IPS-18a (cell line): ENCODE data around the gene DYNLT2B.
A peak's percentile ranks its signal among the peaks of the same experiment; 100 is the strongest.

Experiments used
- H3K27ac ChIP-seq: one replicate; pipeline ENCODE4 v1.5.1; 2013; ENCODE audit warnings: low read length
- H3K27me3 ChIP-seq: one replicate; pipeline ENCODE4 v1.6.1; 2013; ENCODE audit warnings: mild to moderate bottlenecking, low read length; ENCODE audit not compliant: control insufficient read depth, insufficient read depth
- H3K36me3 ChIP-seq: one replicate; pipeline ENCODE4 v1.6.1; 2013; ENCODE audit warnings: low read depth, low read length; ENCODE audit not compliant: control insufficient read depth
- H3K4me1 ChIP-seq: one replicate; pipeline ENCODE4 v1.6.1; 2013; ENCODE audit warnings: low read depth, low read length; ENCODE audit not compliant: control insufficient read depth
- H3K4me3 ChIP-seq: one replicate; pipeline ENCODE4 v1.5.1; 2013; ENCODE audit warnings: low read length
- H3K9ac ChIP-seq: one replicate; pipeline ENCODE4 v1.6.1; 2013; ENCODE audit warnings: mild to moderate bottlenecking, low read length, moderate library complexity
- H3K9me3 ChIP-seq: one replicate; pipeline ENCODE4 v1.6.1; 2013; ENCODE audit warnings: low read depth, low read length; ENCODE audit not compliant: control insufficient read depth

Gene DYNLT2B

DNA sequence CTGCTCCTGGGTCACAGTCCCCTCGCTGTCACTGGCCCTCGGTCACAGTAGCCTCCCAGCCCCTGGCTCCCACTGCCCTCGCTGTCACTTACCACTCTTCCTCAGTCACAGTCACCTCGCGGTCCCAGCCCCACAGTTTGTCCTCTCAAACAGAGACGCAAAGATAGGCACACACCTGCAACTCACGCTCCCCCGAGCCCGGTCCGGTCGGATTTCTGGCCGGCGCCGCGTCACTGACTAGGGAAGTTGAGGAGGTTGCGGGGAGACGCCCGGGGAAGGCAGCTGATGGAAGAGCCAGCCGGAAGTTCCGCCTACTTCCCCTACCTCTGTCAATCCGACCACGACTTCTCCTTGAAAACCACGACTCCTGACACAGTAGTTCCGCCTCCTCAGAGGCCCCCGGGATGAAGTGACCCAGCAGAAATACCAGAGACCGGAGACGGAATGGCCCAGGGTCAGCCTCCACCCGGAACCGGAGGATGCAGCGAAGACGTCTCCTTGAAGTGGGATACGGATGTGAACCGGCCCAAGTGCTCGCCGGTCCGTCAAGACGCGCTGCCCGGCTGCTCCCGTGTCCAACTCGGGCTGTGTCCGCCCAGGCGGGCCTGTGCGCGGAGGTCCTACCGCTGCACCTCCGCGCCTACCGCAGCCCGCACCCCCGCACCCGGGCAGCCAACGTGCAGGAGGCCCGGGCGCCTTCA is 30.4 kb downstream of the DYNLT2B start, which contains the start of gene PCYT1A:
Gene PCYT1A, minus strand, starts transcription at position 287 of the 701 bp plus-strand sequence. CDS start 17,195 bp downstream, outside the sequence.
- Histone ChIP-seq H3K9me3 (no peaks in the 10 kb centered on the region), H3K27me3 (no peaks in the 10 kb centered on the region), H3K4me1 (peaks cover 7% of the 10 kb centered on the region), H3K36me3 (no peaks in the 10 kb centered on the region), H3K4me3 (peak within 1 kb of the TSS; percentile 92), H3K27ac (peak within 1 kb of the TSS; percentile 82), H3K9ac (peak within 1 kb of the TSS; percentile 93)

DNA sequence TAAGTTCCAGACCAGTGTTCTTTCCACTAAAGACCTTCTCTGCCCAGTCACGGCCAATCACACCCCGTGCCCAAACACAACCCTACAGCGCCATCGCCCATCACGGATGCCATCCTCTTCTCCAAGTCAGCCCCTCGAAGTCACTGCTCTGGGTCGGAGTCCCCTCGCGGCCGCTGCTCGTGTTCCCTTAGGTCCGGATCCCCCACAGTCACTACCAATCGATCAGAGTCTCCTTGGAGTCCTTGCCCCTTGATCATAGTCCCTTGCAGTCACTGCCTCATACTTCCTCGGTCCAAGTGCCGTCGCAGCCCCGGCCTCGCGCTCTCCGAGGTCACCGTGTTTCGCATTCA is 31.0 kb downstream of the DYNLT2B start:
- Histone ChIP-seq H3K36me3 (no peaks in the 10 kb centered on the region), H3K4me3 (peak overlapping the region; percentile 92), H3K4me1 (peaks cover 7% of the 10 kb centered on the region), H3K27ac (peak overlapping the region; percentile 61), H3K9ac (peak overlapping the region; percentile 93), H3K9me3 (no peaks in the 10 kb centered on the region), H3K27me3 (no peaks in the 10 kb centered on the region)

DNA sequence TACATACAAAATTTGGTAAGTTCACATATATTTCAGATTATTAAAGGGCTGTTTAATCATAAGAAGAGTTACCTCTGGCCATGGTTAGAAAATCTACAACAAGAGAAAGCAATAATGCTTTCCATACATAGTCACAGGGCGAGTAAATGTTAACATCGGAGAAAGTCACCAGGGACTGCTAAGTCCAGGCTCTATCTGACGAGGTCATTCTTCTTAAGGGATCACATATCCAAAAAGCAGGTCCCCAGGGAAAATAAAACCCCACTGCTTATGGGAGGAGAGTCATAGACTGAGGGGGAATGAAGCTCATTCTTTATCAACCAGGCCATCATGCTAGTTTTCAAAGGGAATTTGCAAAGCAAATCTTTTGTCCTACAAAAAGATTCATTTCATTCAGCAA is 33.6 kb downstream of the DYNLT2B start:
- Histone ChIP-seq H3K9ac (no peak overlapping the region), H3K36me3 (no peaks in the 10 kb centered on the region), H3K9me3 (no peaks in the 10 kb centered on the region), H3K27ac (no peak overlapping the region), H3K4me3 (no peak overlapping the region), H3K27me3 (no peaks in the 10 kb centered on the region), H3K4me1 (peaks cover 9% of the 10 kb centered on the region)

DNA sequence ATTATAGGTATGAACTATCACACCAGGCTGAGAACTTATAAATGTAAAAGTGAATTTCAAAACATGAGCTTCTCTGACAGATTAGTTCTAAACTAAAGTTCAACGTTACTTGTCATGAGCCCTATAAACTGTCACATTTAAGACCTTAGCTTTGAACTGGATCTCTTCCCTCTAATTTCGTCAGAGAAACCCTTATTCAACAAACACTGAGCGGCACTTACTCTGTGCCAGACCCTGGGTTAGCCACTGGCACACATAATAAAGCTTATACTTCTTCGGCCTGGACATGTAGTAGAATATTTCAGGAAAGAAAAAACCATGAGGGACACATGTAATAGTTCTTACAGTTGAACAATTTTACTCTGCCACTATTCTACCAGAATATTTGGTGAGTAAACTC is 36.1 kb downstream of the DYNLT2B start:
- Histone ChIP-seq H3K4me1 (peaks cover 12% of the 10 kb centered on the region), H3K36me3 (no peaks in the 10 kb centered on the region), H3K27ac (no peak overlapping the region), H3K27me3 (no peaks in the 10 kb centered on the region), H3K9ac (no peak overlapping the region), H3K9me3 (no peaks in the 10 kb centered on the region), H3K4me3 (no peak overlapping the region)

DNA sequence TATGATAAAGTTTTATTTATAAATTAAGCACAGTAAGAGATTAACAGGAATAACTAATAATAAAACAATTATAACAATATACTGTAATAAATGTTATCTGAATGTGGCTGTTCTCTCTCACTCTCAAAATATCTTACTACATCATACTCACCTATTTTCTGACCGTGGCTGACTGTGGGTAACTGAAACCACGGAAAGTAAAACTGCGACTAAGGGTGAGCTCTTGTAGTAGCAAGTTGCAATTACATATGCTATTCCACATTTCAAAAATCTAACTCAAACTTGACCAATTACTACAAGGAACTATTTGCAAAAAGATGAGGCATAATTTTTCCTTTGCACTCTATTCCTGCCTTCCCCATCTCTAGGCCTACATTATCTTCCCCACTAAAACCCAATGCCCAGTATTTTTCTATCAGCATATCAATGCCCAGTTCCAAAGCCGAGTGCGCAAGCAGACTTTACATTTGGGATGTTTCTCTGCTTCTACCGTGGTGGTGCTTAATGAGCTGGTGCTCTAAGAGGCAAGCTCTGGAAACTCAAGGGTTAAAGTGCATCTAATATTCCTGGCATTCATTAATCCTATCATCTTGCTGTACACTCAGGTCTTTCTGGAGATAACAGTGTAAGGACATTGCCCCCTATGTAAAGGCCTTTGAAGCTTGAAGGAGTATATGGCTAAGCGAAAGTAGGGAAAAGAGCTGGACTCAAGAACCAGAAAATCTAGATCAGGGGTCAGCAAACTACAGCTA is 37.2 kb downstream of the DYNLT2B start:
- no peaks in the 10 kb centered on the region for H3K27me3 ChIP-seq
- H3K27ac ChIP-seq: no peak overlapping the region
- no peaks in the 10 kb centered on the region for H3K9me3 ChIP-seq
- no peak overlapping the region for H3K9ac ChIP-seq
- H3K36me3 ChIP-seq: no peaks in the 10 kb centered on the region
- no peak overlapping the region for H3K4me3 ChIP-seq
- peaks cover 9% of the 10 kb centered on the region for H3K4me1 ChIP-seq

DNA sequence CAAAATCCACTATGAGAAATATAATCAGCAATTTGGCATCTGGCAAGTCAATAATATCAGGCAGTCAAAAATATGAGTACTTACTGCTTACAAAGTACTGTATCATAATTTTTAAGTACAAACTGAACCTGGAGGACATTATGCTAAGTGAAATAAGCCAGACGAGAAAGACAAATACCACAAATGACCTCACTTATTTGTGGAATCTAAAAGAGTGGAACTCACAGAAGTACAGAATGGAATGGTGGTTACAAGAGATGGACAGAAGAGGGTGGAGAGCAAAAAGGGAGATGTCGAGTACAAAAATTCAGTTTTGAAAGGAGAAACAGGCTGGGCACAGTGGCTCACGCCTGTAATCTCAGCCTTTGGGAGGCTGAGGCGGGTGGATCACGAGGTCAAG is 42.9 kb downstream of the DYNLT2B start:
- Histone ChIP-seq H3K27ac (no peak overlapping the region), H3K36me3 (no peaks in the 10 kb centered on the region), H3K4me1 (peaks cover 4% of the 10 kb centered on the region), H3K9ac (no peak overlapping the region), H3K9me3 (no peaks in the 10 kb centered on the region), H3K4me3 (no peak overlapping the region), H3K27me3 (no peaks in the 10 kb centered on the region)

DNA sequence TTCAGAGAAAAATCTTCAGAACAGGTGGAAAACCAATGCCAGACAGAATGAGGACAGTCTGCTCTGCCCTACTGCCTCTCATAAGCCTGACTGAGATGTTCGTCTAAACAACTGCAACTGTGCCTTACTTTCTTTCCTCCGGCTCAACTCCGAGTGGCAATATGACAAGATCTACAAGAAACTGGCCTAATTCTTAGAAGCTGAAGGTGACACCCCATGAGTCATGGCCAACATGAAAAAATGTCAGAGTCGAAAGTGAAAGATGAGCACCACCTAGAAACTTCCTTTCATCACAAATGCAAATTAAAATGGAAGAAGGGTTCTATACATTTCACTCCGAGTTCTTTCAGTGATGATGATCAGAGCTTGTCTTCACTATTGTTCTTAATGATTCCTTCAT is 43.5 kb downstream of the DYNLT2B start:
- Histone ChIP-seq H3K9me3 (no peaks in the 10 kb centered on the region), H3K27ac (no peak overlapping the region), H3K36me3 (no peaks in the 10 kb centered on the region), H3K27me3 (no peaks in the 10 kb centered on the region), H3K4me1 (peaks cover 4% of the 10 kb centered on the region), H3K9ac (no peak overlapping the region), H3K4me3 (no peak overlapping the region)

DNA sequence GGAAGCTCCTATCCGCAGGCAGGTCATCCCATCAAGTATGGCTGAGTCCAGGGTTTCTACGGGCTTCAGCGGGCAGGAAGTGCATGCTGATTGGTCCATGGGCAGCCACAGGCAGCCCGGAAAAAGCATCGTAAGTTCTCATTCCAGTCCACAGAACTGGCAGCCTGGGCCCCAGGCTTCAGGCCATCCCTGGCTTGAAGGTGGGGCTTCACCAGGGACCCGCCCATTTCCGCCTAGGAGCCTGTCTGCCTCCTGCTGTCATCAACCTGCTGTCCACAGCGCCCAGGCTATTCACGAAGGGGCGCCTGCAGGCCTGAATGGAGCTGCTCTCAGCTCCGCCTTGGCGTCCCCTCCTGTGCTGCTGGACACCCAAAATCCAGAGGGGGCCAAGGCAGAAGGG is 44.4 kb downstream of the DYNLT2B start:
- Histone ChIP-seq H3K9ac (no peak overlapping the region), H3K9me3 (no peaks in the 10 kb centered on the region), H3K4me1 (no peaks in the 10 kb centered on the region), H3K36me3 (peaks cover 3% of the 10 kb centered on the region), H3K4me3 (no peak overlapping the region), H3K27ac (no peak overlapping the region), H3K27me3 (no peaks in the 10 kb centered on the region)

DNA sequence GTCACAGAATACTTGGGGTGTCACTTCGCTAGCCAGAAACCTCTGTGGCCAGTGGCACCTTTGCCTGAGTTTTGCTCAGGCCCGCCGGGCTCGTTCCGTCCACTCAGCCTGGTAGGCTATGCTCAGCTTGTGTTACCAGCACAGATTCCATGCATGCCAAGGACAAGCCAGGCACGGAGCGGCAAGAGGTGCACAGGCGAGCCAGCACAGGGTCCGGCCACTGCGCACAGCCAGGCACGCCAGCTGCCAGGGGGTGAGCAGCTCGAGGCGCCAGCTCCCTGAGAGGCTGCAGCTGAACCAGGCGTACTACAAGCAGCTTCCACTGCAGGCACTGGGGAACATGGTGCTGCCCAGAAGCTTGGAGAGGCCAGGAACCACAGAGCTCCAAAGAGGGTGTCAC is 45.2 kb downstream of the DYNLT2B start:
- peaks cover 3% of the 10 kb centered on the region for H3K36me3 ChIP-seq
- H3K9ac ChIP-seq: no peak overlapping the region
- no peaks in the 10 kb centered on the region for H3K9me3 ChIP-seq
- H3K27me3 ChIP-seq: no peaks in the 10 kb centered on the region
- no peak overlapping the region for H3K4me3 ChIP-seq
- H3K27ac ChIP-seq: no peak overlapping the region
- peaks cover 4% of the 10 kb centered on the region for H3K4me1 ChIP-seq

DNA sequence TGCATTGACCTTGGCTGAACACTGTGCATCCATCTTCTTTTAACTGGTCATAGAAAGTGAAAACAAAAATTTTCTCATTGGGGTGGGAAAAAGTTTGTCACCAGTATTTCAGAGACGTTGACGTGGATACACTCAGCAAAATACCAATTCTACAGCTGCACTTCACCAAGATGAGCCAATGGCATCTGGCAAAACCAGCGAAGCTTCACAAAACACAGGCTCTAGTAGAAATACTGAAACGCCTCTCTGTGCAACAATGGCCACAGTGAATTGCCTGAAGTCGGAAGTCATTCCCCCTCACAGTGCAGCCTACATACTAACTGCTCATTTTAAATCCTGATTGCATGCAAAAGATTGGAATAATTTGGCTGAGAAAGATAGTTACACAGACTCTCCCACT is 47.5 kb downstream of the DYNLT2B start:
- Histone ChIP-seq H3K27me3 (no peaks in the 10 kb centered on the region), H3K4me1 (peaks cover 4% of the 10 kb centered on the region), H3K4me3 (no peak overlapping the region), H3K27ac (no peak overlapping the region), H3K36me3 (peaks cover 6% of the 10 kb centered on the region), H3K9me3 (no peaks in the 10 kb centered on the region), H3K9ac (no peak overlapping the region)

DNA sequence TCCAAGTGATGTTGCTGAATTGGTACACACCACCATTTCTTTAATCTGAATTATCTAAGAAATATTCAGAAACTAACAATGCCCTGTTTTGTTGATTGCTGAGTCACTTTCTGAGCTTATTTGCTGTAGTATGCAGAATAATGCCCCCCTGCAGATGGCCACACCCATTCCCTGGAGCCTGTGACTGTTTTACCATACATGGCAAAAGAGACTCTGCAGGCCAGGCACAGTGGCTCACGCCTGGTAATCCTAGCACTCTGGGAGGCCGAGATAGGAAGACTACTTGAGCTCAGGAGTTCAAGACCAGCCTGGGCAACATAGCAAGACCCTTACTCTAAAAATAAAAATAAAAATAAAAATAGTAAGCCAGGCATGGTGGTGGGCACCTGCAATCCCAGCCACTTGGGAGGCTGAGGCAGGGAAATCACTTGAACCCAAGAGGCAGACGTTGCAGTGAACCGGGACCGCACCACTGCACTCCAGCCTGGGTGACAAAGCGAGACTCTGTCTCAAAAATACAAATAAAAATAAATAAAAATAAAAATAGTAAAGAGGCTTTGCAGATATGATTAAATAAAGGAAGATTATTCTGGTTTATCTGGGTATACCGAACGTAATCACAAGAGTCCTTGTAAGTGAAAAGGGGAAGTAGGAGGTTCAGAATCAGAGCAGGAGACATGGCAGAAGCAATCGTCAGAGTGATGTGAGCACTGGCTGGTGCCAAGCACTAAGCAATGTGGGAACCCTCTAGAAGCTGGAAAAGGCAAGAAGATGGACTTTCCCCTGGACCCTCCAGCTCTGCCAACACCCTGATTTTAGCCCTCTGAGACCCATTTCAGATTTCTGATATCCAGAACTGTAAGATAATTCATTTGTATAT is 49.5 kb downstream of the DYNLT2B start:
- H3K27ac ChIP-seq: peak overlapping the region; percentile 76
- no peak overlapping the region for H3K4me3 ChIP-seq
- H3K9me3 ChIP-seq: no peaks in the 10 kb centered on the region
- no peaks in the 10 kb centered on the region for H3K27me3 ChIP-seq
- H3K9ac ChIP-seq: peak overlapping the region; percentile 30
- peaks cover 6% of the 10 kb centered on the region for H3K36me3 ChIP-seq
- peaks cover 4% of the 10 kb centered on the region for H3K4me1 ChIP-seq
